NT2/D1 (cell line): Measurements from ENCODE around the gene KCNJ13.

Source experiments
- SUZ12 ChIP-seq: IDR thresholded peaks from 2 replicates; pipeline ENCODE4 v1.6.1; 2011; ENCODE audit not compliant: insufficient read length, insufficient read depth; ENCODE audit errors: extremely low read depth
- YY1 ChIP-seq: IDR thresholded peaks from 2 replicates; pipeline ENCODE4 v1.6.1; 2011; ENCODE audit not compliant: insufficient read length, insufficient read depth
- ZNF274 ChIP-seq: IDR thresholded peaks from 2 replicates; pipeline ENCODE4 v1.6.1; 2011; ENCODE audit warnings: mild to moderate bottlenecking, low read depth, low read length

- TF ChIP-seq ZNF274: no peak
- no peak for TF ChIP-seq SUZ12
- no peak for TF ChIP-seq YY1
These were observed 41.4 kb upstream of the KCNJ13 start for GRCh38 chr2:232817756-232818155.
